Measurements from ENCODE around the gene ACP2.

GRCh38 chr11:47222696-47223095, 25.9 kb downstream of the ACP2 start:
- TF ChIP-seq CTCF (IDR thresholded peaks at IDR 0.05) (no peak), POLR2A (IDR thresholded peaks at IDR 0.05) (no peak)

Measured in esophagus squamous epithelium (tissue), 4 donors.